T-helper 1 cell treated with Interleukin-12 subunit alpha and Interleukin-12 subunit beta and Interleukin-4 antibody, amounts not matched to agents 30 μg/mL and 1 μg/mL, for 36 hours (primary cell): Measurements from ENCODE around the gene EIF2S1.

Experiments
- H3K27ac Mint-ChIP-seq: one replicate; pipeline ENCODE4 v1.8.0; 2021; ENCODE audit warnings: mild to moderate bottlenecking, mixed read lengths
- H3K27me3 Mint-ChIP-seq: one replicate; pipeline ENCODE4 v1.8.0; 2021; ENCODE audit warnings: low read depth, mixed read lengths
- H3K36me3 Mint-ChIP-seq: one replicate; pipeline ENCODE4 v1.8.0; 2021; ENCODE audit warnings: low read depth, mixed read lengths
- H3K4me1 Mint-ChIP-seq: one replicate; pipeline ENCODE4 v1.8.0; 2021; ENCODE audit warnings: low read depth, mixed read lengths
- H3K4me3 Mint-ChIP-seq: one replicate; pipeline ENCODE4 v1.8.0; 2021; ENCODE audit warnings: mild to moderate bottlenecking, moderate library complexity, mixed read lengths
- H3K9me3 Mint-ChIP-seq: one replicate; pipeline ENCODE4 v1.8.0; 2021; ENCODE audit warnings: mixed read lengths

Gene EIF2S1

DNA sequence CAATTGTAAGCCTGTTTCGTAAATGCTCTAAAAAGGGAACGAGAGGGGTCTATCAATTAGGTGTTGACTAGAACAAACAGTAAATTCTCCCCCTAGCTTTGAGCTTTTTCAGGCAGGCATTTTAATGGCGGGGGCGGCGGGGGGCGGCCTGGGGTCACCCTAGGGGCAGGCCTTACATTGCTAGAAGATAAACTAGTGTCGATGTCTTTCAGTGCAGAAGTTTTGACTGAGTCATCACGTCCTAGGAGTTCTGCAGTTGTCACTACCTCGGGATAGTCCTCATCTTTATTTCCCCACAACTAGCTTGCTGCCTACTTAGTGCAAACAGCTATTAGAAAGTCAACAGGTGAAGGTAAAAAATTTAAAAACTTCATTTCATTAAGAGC is 2.2 kb upstream of the EIF2S1 start:
- Mint-ChIP-seq H3K4me1 (peaks cover 44% of the 10 kb centered on the region), H3K9me3 (no peaks in the 10 kb centered on the region), H3K4me3 (peak overlapping the region; percentile 97), H3K27ac (no peak overlapping the region), H3K36me3 (peaks cover 5% of the 10 kb centered on the region), H3K27me3 (no peaks in the 10 kb centered on the region)

- Mint-ChIP-seq H3K4me1 (peaks cover 51% of the 10 kb centered on the region), H3K4me3 (peak overlapping the region; percentile 97), H3K27me3 (no peaks in the 10 kb centered on the region), H3K27ac (peak overlapping the region; percentile 96), H3K9me3 (no peaks in the 10 kb centered on the region), H3K36me3 (peaks cover 8% of the 10 kb centered on the region)
Measured at GRCh38 chr14:67358924-67359774, 979 bp upstream of the EIF2S1 start.

GRCh38 chr14:67360470-67361206 is 510 bp downstream of the EIF2S1 start:
- H3K4me3 Mint-ChIP-seq, result peak overlapping the region; percentile 97
- no peaks in the 10 kb centered on the region for H3K27me3 Mint-ChIP-seq
- H3K27ac Mint-ChIP-seq, result peak overlapping the region; percentile 96
- H3K4me1 Mint-ChIP-seq, result peaks cover 58% of the 10 kb centered on the region
- no peaks in the 10 kb centered on the region for H3K9me3 Mint-ChIP-seq
- H3K36me3 Mint-ChIP-seq, result peaks cover 13% of the 10 kb centered on the region

DNA sequence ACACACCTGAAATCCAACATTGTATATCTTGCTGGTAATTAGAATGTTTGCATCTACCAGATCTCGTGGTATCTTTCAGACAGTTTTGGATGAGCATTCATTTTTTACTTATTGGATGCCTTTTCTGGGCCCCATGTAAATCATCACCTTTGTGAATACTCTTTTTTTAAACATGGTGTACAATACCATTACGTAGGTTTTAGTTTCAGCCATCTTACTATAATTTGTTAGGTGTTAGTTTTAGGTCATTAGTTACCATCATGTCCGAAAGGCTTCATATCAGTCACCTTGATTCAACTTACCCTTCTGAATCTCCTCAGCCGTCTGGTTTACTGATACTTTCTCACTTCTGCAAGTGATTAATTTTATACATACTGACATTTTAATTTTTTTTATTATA is 5.3 kb downstream of the EIF2S1 start:
- peaks cover 42% of the 10 kb centered on the region for H3K4me1 Mint-ChIP-seq
- no peaks in the 10 kb centered on the region for H3K27me3 Mint-ChIP-seq
- no peaks in the 10 kb centered on the region for H3K9me3 Mint-ChIP-seq
- no peak overlapping the region for H3K4me3 Mint-ChIP-seq
- H3K27ac Mint-ChIP-seq, result no peak overlapping the region
- H3K36me3 Mint-ChIP-seq, result peaks cover 28% of the 10 kb centered on the region

- H3K9me3 Mint-ChIP-seq, result no peaks in the 10 kb centered on the region
- no peak overlapping the region for H3K4me3 Mint-ChIP-seq
- H3K4me1 Mint-ChIP-seq, result peaks cover 25% of the 10 kb centered on the region
- H3K27me3 Mint-ChIP-seq, result no peaks in the 10 kb centered on the region
- no peak overlapping the region for H3K27ac Mint-ChIP-seq
- H3K36me3 Mint-ChIP-seq, result peaks cover 38% of the 10 kb centered on the region
Measured at GRCh38 chr14:67370830-67371229, 10.7 kb downstream of the EIF2S1 start.

GRCh38 chr14:67371247-67372148 is 11.4 kb downstream of the EIF2S1 start:
- Mint-ChIP-seq H3K36me3 (peaks cover 39% of the 10 kb centered on the region), H3K4me1 (peaks cover 25% of the 10 kb centered on the region), H3K4me3 (no peak overlapping the region), H3K9me3 (no peaks in the 10 kb centered on the region), H3K27me3 (no peaks in the 10 kb centered on the region), H3K27ac (no peak overlapping the region)

DNA sequence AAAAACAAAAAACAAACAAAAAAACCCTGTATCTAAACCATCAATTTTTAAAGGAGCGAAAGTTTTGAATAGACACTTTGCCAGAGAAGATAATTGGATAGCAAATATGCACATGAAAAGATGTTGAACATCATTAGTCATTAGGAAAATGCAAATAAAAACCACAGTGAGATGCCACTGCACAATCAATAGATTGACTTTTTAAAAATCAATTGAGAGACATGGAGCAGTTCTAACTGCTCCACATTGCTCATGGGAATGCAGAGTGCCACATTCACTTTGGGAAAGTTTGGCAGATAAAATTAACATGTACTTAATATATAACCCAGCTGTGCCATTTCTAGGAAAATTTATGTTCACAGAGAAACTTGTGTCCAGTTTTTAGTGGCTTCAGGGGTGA is 12.7 kb downstream of the EIF2S1 start:
- H3K36me3 Mint-ChIP-seq, result peaks cover 44% of the 10 kb centered on the region
- no peak overlapping the region for H3K27ac Mint-ChIP-seq
- H3K4me1 Mint-ChIP-seq, result peaks cover 26% of the 10 kb centered on the region
- H3K27me3 Mint-ChIP-seq, result no peaks in the 10 kb centered on the region
- no peaks in the 10 kb centered on the region for H3K9me3 Mint-ChIP-seq
- H3K4me3 Mint-ChIP-seq, result no peak overlapping the region

GRCh38 chr14:67373347-67373746 is 13.2 kb downstream of the EIF2S1 start:
- no peaks in the 10 kb centered on the region for H3K27me3 Mint-ChIP-seq
- peaks cover 22% of the 10 kb centered on the region for H3K4me1 Mint-ChIP-seq
- H3K4me3 Mint-ChIP-seq, result no peak overlapping the region
- H3K36me3 Mint-ChIP-seq, result peaks cover 44% of the 10 kb centered on the region
- H3K9me3 Mint-ChIP-seq, result no peaks in the 10 kb centered on the region
- H3K27ac Mint-ChIP-seq, result peak overlapping the region; percentile 72

DNA sequence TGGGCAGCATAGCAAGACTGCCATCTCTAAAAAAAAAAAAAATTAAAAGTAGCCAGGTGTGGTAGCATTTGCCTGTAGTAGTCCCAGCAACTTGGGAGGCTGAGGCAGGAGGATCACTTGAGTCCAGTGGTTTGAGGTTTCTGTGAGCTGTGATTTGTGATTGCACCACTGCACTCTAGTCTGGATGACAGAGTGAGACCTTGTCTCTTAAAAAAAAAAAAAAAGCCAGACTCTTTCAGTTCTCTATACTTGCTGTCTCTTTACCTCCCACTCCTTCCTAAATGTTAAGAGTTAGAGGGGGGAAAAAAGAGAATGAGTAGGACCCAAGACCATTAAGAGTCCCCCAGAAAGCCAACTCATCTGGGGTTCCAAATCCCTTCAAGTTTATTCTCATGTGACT is 17.8 kb downstream of the EIF2S1 start:
- H3K27ac Mint-ChIP-seq, result no peak overlapping the region
- H3K27me3 Mint-ChIP-seq, result no peaks in the 10 kb centered on the region
- no peak overlapping the region for H3K4me3 Mint-ChIP-seq
- peaks cover 56% of the 10 kb centered on the region for H3K36me3 Mint-ChIP-seq
- peaks cover 12% of the 10 kb centered on the region for H3K4me1 Mint-ChIP-seq
- H3K9me3 Mint-ChIP-seq, result no peaks in the 10 kb centered on the region

- no peak overlapping the region for H3K27ac Mint-ChIP-seq
- no peaks in the 10 kb centered on the region for H3K9me3 Mint-ChIP-seq
- no peaks in the 10 kb centered on the region for H3K4me1 Mint-ChIP-seq
- H3K27me3 Mint-ChIP-seq, result no peaks in the 10 kb centered on the region
- peaks cover 35% of the 10 kb centered on the region for H3K36me3 Mint-ChIP-seq
- H3K4me3 Mint-ChIP-seq, result no peak overlapping the region
Measured at GRCh38 chr14:67385120-67385519, 25.0 kb downstream of the EIF2S1 start.

DNA sequence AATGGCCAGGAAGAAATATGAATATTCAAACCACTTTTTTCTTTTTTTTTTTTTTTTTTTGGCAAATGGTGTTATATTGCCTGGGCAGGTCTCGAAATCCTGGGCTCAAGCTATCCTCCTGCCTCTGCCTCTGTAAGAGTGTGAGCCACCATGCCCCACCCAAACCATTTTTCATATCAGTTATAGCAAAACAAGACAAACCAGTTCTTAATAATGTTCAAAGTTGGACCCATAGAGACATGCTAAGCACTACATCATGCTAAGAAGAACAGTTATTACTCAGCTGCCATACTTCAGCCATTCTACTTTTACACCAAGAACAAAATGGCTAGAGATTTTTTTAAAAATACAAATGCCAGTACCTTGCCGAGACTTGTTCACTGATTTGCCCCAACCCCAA is 25.5 kb downstream of the EIF2S1 start:
- no peaks in the 10 kb centered on the region for H3K27me3 Mint-ChIP-seq
- H3K9me3 Mint-ChIP-seq, result no peaks in the 10 kb centered on the region
- no peak overlapping the region for H3K4me3 Mint-ChIP-seq
- no peaks in the 10 kb centered on the region for H3K4me1 Mint-ChIP-seq
- H3K27ac Mint-ChIP-seq, result no peak overlapping the region
- H3K36me3 Mint-ChIP-seq, result peaks cover 35% of the 10 kb centered on the region

DNA sequence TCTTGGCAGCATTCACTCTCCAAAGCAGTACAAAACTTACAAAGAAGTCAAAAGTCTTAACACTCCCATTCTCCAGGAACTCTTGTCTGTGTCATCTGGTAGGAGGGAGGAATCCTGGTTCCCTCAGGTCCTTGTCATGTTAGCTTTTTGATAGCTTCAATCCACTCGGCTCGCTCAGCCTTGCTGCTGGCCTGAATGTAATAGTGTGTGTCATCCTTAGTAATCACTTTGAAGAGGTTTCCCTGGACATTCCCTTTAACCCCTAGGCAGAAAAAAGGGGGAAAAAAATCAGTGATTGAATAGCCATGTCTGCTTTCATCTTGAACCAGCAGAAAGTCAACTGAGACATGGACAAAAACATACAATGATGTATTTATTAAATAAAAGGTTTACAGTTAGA is 27.1 kb downstream of the EIF2S1 start:
- Mint-ChIP-seq H3K4me1 (peaks cover 3% of the 10 kb centered on the region), H3K36me3 (peaks cover 26% of the 10 kb centered on the region), H3K27me3 (no peaks in the 10 kb centered on the region), H3K27ac (no peak overlapping the region), H3K4me3 (no peak overlapping the region), H3K9me3 (no peaks in the 10 kb centered on the region)

DNA sequence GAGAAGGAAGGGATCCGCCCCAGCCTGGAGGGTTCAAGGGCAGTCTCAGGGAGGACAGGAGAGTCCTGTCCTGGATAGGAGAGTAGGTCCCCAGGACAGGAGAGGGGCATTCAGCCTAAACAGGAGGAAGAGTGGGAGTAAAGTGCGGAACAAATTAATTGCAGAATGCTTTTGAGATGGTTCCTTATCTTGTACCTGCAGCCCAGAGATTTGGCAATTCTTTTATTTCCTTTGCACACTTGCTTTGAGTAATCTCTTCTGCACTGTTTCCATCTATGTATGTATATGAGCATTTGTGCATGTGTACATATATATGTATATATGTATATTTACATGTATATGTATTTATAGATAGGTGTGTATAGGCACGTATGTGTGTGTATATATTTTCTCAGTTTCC is 29.1 kb downstream of the EIF2S1 start:
- H3K4me1 Mint-ChIP-seq, result peaks cover 3% of the 10 kb centered on the region
- no peaks in the 10 kb centered on the region for H3K27me3 Mint-ChIP-seq
- no peak overlapping the region for H3K27ac Mint-ChIP-seq
- peaks cover 14% of the 10 kb centered on the region for H3K36me3 Mint-ChIP-seq
- H3K4me3 Mint-ChIP-seq, result no peak overlapping the region
- H3K9me3 Mint-ChIP-seq, result no peaks in the 10 kb centered on the region

GRCh38 chr14:67389811-67390534 is 29.8 kb downstream of the EIF2S1 start:
- H3K36me3 Mint-ChIP-seq, result peaks cover 9% of the 10 kb centered on the region
- H3K4me3 Mint-ChIP-seq, result no peak overlapping the region
- H3K27me3 Mint-ChIP-seq, result no peaks in the 10 kb centered on the region
- H3K9me3 Mint-ChIP-seq, result no peaks in the 10 kb centered on the region
- peaks cover 3% of the 10 kb centered on the region for H3K4me1 Mint-ChIP-seq
- no peak overlapping the region for H3K27ac Mint-ChIP-seq
